HepG2 (cell line): ENCODE results near the gene KRT14. TPM values are rescaled to one million over a fixed set of nuclear protein-coding genes. Genes with fewer than 3 reads are reported as not detected.

Source experiments
- ATAC-seq: fragments of 200-7000 bp; cut with Tn5 transposase; 3 replicates; pipeline ENCODE4 v1.9.1; 2020; ENCODE audit warnings: mild to moderate bottlenecking, moderate library complexity
- BruUV-seq: library from RNA; stranded (reverse); fragments of 400-500 nt; replicated peaks from 2 replicates; lab custom pipeline; 2021; lab: Mats Ljungman, UMichigan
- CTCF ChIA-PET: fragments of 300-600 bp; formaldehyde crosslinking; extraction: SDS; loops from one replicate; lab custom pipeline; 2021; ENCODE audit warnings: low total read pairs, inconsistent platforms, low intra/inter-chr PET ratio; lab: Yijun Ruan, JAX
- POLR2A ChIA-PET: fragments of 350-600 bp; sonication (Branson Sonifier 250); formaldehyde crosslinking; loops from one replicate; lab custom pipeline; 2020; ENCODE audit warnings: antibody characterized with exemption, inconsistent platforms; lab: Yijun Ruan, JAX
- DNase-seq: peaks from one replicate; pipeline ENCODE4 v3.0.0-alpha.2; 2015; ENCODE audit warnings: low spot score
- FAIRE-seq: peaks from 3 replicates; lab custom pipeline; 2011; peaks lifted over from hg19 to GRCh38; lab: Jason Lieb, UNC
- H2AFZ ChIP-seq: one replicate; pipeline ENCODE4 v1.6.1; 2011; ENCODE audit warnings: low read length, inconsistent platforms
- H3K27ac ChIP-seq: fragments of 300-600 bp; 3 replicates; pipeline ENCODE4 v1.8.0; 2011; ENCODE audit warnings: mixed run types, mild to moderate bottlenecking, mixed read lengths, low read length, inconsistent platforms; ENCODE audit not compliant: insufficient read depth; ENCODE audit errors: extremely low read length
- H3K27me3 ChIP-seq, 2 experiments: fragments of 200-600 bp in 1 of 2; 2 replicates in 1 of 2; 3 replicates in 1 of 2; pipeline versions ENCODE4 v1.6.0 to v1.8.0; 2011; ENCODE audit warnings: low read length in 2 of 2, mild to moderate bottlenecking in 2 of 2, moderate library complexity in 2 of 2, inconsistent platforms in 1 of 2; ENCODE audit not compliant: insufficient read depth in 2 of 2, control insufficient read depth in 1 of 2
- H3K36me3 ChIP-seq, 2 experiments: fragments of 200-600 bp in 1 of 2; replicated peaks in 1 of 2; 2 replicates in 1 of 2; 3 replicates in 1 of 2; pipeline versions ENCODE4 v1.5.1 to v1.8.0; 2011; ENCODE audit warnings: low read length in 2 of 2, inconsistent platforms in 1 of 2; ENCODE audit not compliant: insufficient read depth in 2 of 2, control insufficient read depth in 1 of 2
- H3K4me1 ChIP-seq: 2 replicates; pipeline ENCODE4 v1.5.1; 2012; ENCODE audit warnings: low read length, inconsistent platforms; ENCODE audit not compliant: insufficient read depth
- H3K4me2 ChIP-seq: 2 replicates; pipeline ENCODE4 v1.6.0; 2011; ENCODE audit warnings: low read depth, low read length, inconsistent platforms
- H3K4me3 ChIP-seq, 3 experiments: fragments of 200-600 bp in 1 of 3; sonication (generic), shearing (Covaris generic) in 1 of 3; replicated peaks in 1 of 3; 2 replicates each; pipeline ENCODE4 v1.5.1; 2011 to 2016; ENCODE audit warnings: low read length in 3 of 3, inconsistent platforms in 2 of 3, low read depth in 2 of 3, mild to moderate bottlenecking in 2 of 3, control low read depth in 1 of 3, mixed read lengths in 1 of 3; ENCODE audit not compliant: insufficient read depth in 1 of 3
- H3K79me2 ChIP-seq: one replicate; pipeline ENCODE4 v1.6.1; 2011; ENCODE audit warnings: low read length, inconsistent platforms; ENCODE audit not compliant: insufficient read depth
- H3K9ac ChIP-seq: 2 replicates; pipeline ENCODE4 v1.6.0; 2011; ENCODE audit warnings: mild to moderate bottlenecking, low read depth, low read length, inconsistent platforms; ENCODE audit not compliant: insufficient read depth
- H3K9me3 ChIP-seq: 2 replicates; pipeline ENCODE4 v1.5.1; 2012; ENCODE audit warnings: mild to moderate bottlenecking, low read length
- H4K20me1 ChIP-seq: 2 replicates; pipeline ENCODE4 v1.6.0; 2011; ENCODE audit warnings: inconsistent platforms, mild to moderate bottlenecking, low read length, moderate library complexity; ENCODE audit not compliant: insufficient read depth
- CREBL2 ChIP-seq: sonication (generic); formaldehyde crosslinking; IDR thresholded peaks from 2 replicates; pipeline ENCODE4 v1.8.1; 2023; ENCODE audit warnings: missing genetic modification reagents, mild to moderate bottlenecking, borderline replicate concordance
- CSRNP2 ChIP-seq: sonication (generic); formaldehyde crosslinking; conservative IDR thresholded peaks from 2 replicates; pipeline ENCODE4 v1.8.0; 2022; ENCODE audit warnings: low read depth, missing genetic modification reagents
- ELF4 ChIP-seq: sonication (generic); formaldehyde crosslinking; IDR thresholded peaks from 2 replicates; pipeline ENCODE4 v1.5.0; 2020; ENCODE audit warnings: missing genetic modification reagents, mild to moderate bottlenecking, moderate library complexity, borderline replicate concordance
- HMGXB4 ChIP-seq, 2 experiments: sonication (generic) in 1 of 2; formaldehyde crosslinking in 1 of 2; IDR thresholded peaks; 2 replicates each; pipeline versions ENCODE4 v1.4.0 to v1.6.1; 2018 to 2020; ENCODE audit warnings: missing genetic modification reagents in 2 of 2, borderline replicate concordance in 1 of 2, low read depth in 1 of 2, mild to moderate bottlenecking in 1 of 2, missing biosample characterization in 1 of 2
- RFXANK ChIP-seq: IDR thresholded peaks from 2 replicates; pipeline ENCODE4 v1.6.1; 2016
- ZNF687 ChIP-seq: sonication (generic); formaldehyde crosslinking; IDR thresholded peaks from 2 replicates; pipeline ENCODE4 v1.5.1; 2020; ENCODE audit warnings: mild to moderate bottlenecking, missing genetic modification reagents, moderate library complexity
- ZNF883 ChIP-seq: sonication (generic); formaldehyde crosslinking; IDR thresholded peaks from 2 replicates; pipeline ENCODE4 v1.5.1; 2020; ENCODE audit warnings: mild to moderate bottlenecking, missing genetic modification reagents; ENCODE audit errors: not compliant biosample characterization
- WGBS: methylation state at CpG from one replicate; pipeline ENCODE4 v1.1.6; 2017; ENCODE audit warnings: low lambda C conversion rate; 5-methylcytosine and 5-hydroxymethylcytosine counted together
- in situ Hi-C: cut with HindIII; loops from 2 replicates; pipeline ENCODE4 v1.10.0; 2017; ENCODE audit warnings: low pct_unique_long_range_greater_than_20kb; ENCODE audit not compliant: extremely low pct_ligation_motif_present
- intact Hi-C: fragments of 100-400 bp; cut with micrococcal nuclease; formaldehyde crosslinking; loops from one replicate; pipeline ENCODE4 v1.10.0; 2022; ENCODE audit not compliant: unreplicated experiment
- polyA plus RNA-seq, 8 experiments: library from polyadenylated mRNA; depleted of rRNA in 3 of 8; stranded (reverse) in 7 of 8; unstranded in 1 of 8; fragments of >200 nt; fragmentation: Illumina TruSeq in 4 of 8; extraction: Trizol in 4 of 8; gene quantifications; 2 replicates each; pipeline versions ENCODE4 v1.2.1 to v1.2.3, GENCODE V29; 2011 to 2016; ENCODE audit warnings: low read depth in 4 of 8, missing spikeins in 1 of 8, mixed read lengths in 1 of 8; ENCODE audit not compliant: insufficient read depth in 1 of 8
- total RNA-seq, 5 experiments: library from RNA; depleted of rRNA; stranded (reverse); fragments of >200 nt; fragmentation: Illumina TruSeq; extraction: Trizol; gene quantifications; 2 replicates each; pipeline ENCODE4 v1.2.3, GENCODE V29; 2016; ENCODE audit warnings: low read depth in 1 of 5
- TF ChIP-seq, protein P1 (sequence below): sonication (generic); formaldehyde crosslinking; IDR thresholded peaks from 2 replicates; pipeline ENCODE4 v1.4.0; 2020; ENCODE audit warnings: missing genetic modification reagents, borderline replicate concordance

The KRT14 gene
- total and polyA plus RNA-seq, 2 of the 13 experiments (the other 11 are each of a cell fraction or from before 2014, with no cell fraction given) = 0.09 TPM; not detected in 1

GRCh38 chr17:41539979-41540701 is 46.6 kb downstream of the KRT14 start (continued):
- peak; percentile 20; the same call in 1 of the 2 replicates for TF ChIP-seq ZNF687 (CRISPR knock-in tag)
- peak; percentile 28 for TF ChIP-seq ZNF883 (CRISPR knock-in tag)

DNA sequence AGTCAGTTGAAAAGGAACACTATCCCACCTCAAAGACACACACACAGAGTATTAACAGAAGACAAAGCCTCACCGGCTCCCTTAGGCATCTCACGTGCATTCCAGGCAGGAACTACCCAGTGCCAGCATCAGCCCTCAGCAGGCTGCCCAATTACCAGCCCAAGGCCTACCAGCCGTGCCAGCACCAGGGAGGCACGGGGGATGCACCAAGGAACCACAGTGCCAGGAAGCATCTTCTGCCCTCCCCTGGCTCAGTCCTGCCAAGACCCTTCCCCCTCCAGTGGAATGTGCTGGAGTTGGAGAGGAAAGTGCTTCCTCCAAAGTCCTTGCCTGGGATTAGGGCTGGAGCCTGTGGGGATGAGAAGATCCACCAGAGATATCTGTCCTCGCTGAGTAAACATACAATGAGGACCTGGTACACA is 47.6 kb downstream of the KRT14 start:
- FAIRE-seq = no peak
- TF ChIP-seq CSRNP2 (CRISPR knock-in tag) (no peak), HMGXB4 (CRISPR knock-in tag; IDR thresholded peaks at IDR 0.05; ENCODE audit: borderline replicate concordance in 1 of 2, low read depth in 1 of 2) (no peak), ELF4 (CRISPR knock-in tag) (no peak), CREBL2 (CRISPR knock-in tag) (no peak), RFXANK (CRISPR knock-in tag) (no peak)
- TF ChIP-seq, protein P1, sequence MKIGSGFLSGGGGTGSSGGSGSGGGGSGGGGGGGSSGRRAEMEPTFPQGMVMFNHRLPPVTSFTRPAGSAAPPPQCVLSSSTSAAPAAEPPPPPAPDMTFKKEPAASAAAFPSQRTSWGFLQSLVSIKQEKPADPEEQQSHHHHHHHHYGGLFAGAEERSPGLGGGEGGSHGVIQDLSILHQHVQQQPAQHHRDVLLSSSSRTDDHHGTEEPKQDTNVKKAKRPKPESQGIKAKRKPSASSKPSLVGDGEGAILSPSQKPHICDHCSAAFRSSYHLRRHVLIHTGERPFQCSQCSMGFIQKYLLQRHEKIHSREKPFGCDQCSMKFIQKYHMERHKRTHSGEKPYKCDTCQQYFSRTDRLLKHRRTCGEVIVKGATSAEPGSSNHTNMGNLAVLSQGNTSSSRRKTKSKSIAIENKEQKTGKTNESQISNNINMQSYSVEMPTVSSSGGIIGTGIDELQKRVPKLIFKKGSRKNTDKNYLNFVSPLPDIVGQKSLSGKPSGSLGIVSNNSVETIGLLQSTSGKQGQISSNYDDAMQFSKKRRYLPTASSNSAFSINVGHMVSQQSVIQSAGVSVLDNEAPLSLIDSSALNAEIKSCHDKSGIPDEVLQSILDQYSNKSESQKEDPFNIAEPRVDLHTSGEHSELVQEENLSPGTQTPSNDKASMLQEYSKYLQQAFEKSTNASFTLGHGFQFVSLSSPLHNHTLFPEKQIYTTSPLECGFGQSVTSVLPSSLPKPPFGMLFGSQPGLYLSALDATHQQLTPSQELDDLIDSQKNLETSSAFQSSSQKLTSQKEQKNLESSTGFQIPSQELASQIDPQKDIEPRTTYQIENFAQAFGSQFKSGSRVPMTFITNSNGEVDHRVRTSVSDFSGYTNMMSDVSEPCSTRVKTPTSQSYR (CRISPR knock-in tag) = 0 out of 2 replicates have a peak, but pooled peaks have one; percentile 15

More for the DNA sequence above, 47.6 kb downstream of the KRT14 start:
- BruUV-seq = no TSS peak
- H3K9ac ChIP-seq = no peak overlapping the region
- H3K4me2 ChIP-seq = peak overlapping the region; percentile 8; the same call in 1 of the 2 replicates
- in situ Hi-C loops (no loop called here), intact Hi-C loops (loop anchor here (10.0 kb wide), 1 partner anchor 124 kb away; no protein-coding TSS in a partner anchor)
- ATAC-seq = peak; percentile 25; the same call in 2 of the 3 replicates
- 10% methylated on average over 4 of the region's 5 CpGs for WGBS
- no peaks in the 10 kb centered on the region for H3K9me3 ChIP-seq
- peaks cover 2 to 12% of the 10 kb centered on the region in 2 experiments; a peak in 1 of 5 replicates for H3K27me3 ChIP-seq
- H3K4me1 ChIP-seq = peaks cover 70% of the 10 kb centered on the region
- no peak overlapping the region for H3K4me3 ChIP-seq
- ChIA-PET CTCF (no interaction called here), POLR2A (no interaction called here)
- no peaks in the 10 kb centered on the region for H4K20me1 ChIP-seq
- peak; percentile 76 for DNase-seq
- H2AFZ ChIP-seq = no peak overlapping the region
- H3K27ac ChIP-seq = no peak overlapping the region
- H3K79me2 ChIP-seq = no peaks in the 10 kb centered on the region
- no peaks in the 10 kb centered on the region for H3K36me3 ChIP-seq
